Stimulated activated CD4-positive, alpha-beta T cell treated with anti-CD3 and anti-CD28 coated beads, Interleukin-1b, Interleukin-23, amount 100 ng/mL, for 4 hours (primary cell): Measurements from ENCODE around the gene CD274.
A peak's percentile ranks its signal among the peaks of the same experiment; 100 is the strongest.

Experiments
- DNase-seq, 2 donors: peaks; one replicate each; pipeline ENCODE4 v3.0.0-alpha.2; 2020; ENCODE audit warnings: low read depth in 2 of 2

CD274 gene

DNA sequence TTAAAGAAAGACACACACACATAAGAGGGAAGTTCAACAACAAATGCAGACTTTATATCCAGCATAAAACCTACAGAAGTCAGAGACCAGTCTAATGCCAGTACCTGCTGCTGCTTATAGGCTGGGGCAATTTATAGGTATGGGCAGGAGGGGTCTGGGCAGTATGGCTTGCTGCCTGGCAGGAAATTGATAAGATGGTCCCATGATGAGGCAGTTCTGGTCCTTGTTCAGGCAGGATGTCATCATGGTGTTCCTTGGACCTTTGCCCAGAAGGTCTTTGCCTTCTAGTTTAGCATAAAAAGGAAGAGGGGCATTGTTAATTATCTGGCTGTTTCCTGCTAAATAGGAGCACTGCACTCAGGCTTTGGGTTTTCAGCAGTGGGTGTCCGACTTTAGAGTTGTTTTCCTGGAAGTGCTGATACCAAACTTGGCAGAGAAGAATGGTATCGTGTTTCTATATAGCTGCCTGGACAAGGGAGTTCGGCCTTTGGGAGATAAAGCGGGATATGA, 49.6 kb downstream of the CD274 start:
- no peak for DNase-seq

GRCh38 chr9:5500441-5501235, 50.3 kb downstream of the CD274 start:
- DNase-seq = no peak

DNA sequence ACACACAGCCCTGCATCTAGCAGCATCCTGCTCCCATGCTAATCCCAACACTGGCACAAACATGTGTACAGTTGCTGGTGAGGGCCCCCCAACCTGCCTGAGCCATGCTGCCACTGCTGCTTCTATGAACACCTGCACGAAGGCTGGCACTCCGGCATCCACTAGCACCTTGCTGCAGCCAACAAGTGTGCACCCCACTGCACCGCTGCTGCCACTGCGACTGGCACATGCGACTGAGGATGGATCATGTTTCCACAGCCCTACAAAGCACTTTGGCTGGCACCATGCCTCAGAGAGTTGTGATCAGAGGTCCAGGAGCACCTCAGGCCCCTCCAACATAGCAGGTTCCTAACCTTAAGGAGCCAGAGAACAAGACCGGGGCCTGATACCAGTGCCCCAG, 52.2 kb downstream of the CD274 start:
- DNase-seq = no peak

DNA sequence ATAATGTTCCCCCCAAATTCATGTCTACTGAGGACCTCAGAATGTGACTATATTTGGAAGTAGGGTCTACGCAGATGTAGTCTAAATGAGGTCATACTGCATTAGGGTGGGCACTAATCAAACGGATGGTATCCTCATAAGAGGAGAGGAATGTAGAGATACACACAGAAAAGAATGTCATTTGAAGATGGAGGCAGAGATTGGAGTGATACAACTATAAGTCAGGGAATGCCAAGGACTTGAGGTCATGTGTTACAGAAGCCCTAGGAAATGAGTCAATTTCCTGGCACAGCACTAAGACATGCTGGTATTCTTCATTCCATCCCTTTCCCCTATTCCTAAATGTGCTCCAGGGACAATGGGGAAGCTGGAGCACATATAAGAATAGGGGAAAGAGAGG, 59.2 kb downstream of the CD274 start:
- DNase-seq = no peak

- peak in 1 of 2 donors; percentile 25 for DNase-seq
Observed at GRCh38 chr9:5510360-5510931, 60.1 kb downstream of the CD274 start, which contains the start of gene PDCD1LG2. Gene PDCD1LG2, plus strand, starts transcription at chr9:5510531. Its CDS starts 12,016 bp downstream, at chr9:5522547.

DNA sequence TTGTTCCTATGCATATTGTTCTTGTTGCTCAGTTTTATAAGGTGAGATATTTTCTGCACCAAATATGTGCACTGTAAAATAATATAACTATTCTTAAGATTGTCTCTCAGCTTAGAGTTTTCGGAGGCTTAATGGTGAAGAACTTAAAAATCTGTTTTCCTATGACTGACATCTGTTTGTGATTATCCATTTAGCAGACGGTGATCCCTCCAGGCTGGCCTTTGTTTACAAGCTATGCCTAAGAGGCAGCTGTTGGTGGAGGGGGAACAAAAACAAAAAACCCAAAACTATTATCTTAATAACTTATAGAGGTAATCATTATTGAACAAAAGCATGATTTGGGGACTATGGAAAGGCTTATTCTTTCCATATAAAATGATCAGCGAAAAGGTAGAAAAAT, 60.6 kb downstream of the CD274 start:
- DNase-seq = no peak

- DNase-seq = no peak
Observed at GRCh38 chr9:5511476-5511875, 61.1 kb downstream of the CD274 start.

DNA sequence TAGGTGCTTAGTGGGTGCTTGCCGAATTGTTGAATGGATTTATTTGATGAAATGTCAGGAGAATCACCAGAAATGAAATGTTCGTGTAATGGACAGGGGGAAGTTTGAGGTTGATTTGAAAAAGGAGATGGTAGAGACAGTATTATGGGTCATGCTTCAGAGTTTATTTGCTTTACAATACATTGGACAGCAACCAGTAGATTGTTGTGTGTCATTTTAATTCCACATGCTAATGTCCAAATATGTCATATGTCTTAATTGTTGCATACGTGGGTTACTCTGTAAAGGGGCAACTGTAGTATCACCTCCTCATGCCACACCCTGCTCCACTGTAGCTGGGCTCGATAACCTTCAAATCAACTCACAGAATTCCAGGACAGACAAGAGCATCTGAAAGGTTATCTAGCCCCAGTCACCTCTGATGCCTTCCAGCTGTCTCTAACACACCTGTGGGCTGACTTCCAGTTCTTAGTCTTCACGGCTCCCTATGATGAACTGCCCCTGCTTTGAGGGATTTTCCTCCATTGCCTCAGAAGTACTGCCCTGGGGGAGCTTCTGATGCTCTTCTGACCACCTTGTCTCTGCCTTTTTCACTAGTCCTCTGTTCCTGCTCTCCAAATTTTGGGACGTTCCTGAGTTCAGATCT, 61.7 kb downstream of the CD274 start:
- no peak for DNase-seq

- no peak for DNase-seq
Observed at GRCh38 chr9:5512658-5513452, 62.5 kb downstream of the CD274 start.

GRCh38 chr9:5513966-5514616, 63.7 kb downstream of the CD274 start:
- DNase-seq = no peak

- no peak for DNase-seq
Observed at GRCh38 chr9:5514617-5515260, 64.4 kb downstream of the CD274 start.

GRCh38 chr9:5515261-5515650, 64.9 kb downstream of the CD274 start:
- no peak for DNase-seq

GRCh38 chr9:5516453-5517220, 66.3 kb downstream of the CD274 start:
- no peak for DNase-seq

DNA sequence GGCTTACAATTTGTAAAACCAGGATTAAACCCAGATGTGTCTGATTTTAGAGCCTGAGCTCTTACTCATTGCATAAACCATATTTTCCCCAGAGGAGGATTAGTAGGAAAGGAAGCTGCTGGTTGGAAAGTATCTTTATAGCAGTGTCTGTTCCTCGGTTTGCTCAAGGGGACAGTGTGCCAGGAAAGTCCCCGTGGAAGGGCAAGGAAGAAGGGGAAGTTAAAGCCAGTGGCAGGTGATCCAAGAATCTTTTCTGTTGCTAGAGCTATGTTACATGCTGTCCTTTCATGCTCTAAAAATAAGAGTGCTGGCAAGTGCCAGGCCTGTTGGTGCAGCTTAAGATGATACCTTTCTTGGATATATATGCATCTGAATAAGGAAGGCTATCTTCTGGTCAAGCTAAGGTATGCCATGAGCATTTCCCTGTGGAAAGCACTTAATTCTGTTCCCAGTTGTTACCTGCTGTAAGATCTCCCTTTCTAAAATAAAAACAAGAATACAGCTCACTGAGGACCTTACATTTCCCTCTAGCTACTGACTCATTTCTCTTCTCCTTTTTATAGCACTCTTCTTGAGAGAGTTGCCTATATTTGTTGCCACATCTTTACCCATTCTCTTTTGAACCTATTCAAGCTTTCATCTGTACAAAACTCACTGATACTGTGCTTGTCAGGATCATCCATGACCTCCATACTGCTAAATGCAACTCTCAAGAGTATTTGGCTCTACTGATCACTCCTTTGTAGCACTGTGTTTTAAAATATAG, 68.0 kb downstream of the CD274 start:
- DNase-seq = no peak

DNA sequence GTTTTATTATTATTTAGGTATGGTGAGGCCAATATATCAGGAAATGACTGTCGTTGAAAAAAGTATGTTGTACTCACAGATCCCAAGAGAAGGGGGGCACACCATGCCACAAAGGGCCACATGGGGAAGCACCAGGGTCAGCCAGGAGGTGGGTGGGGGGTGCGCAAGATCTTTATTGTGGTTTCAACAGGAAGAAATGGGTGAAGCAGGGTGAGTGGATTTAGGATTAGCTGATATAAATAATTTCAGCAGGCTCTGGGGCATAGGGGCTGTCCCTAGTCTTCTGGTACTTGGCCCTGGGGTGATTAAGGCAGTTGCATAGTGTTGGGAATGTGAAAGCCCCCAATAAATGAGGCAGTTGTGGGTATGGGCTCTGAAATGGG, 68.6 kb downstream of the CD274 start:
- no peak for DNase-seq
